Measurements from ENCODE around the gene MKX.

The MKX gene

GRCh38 chr10:27742195-27743011 lies 3.2 kb downstream of the MKX start:
- DNase-seq (ENCODE audit: low read depth): peak; percentile 83

- no peak for DNase-seq (ENCODE audit: low read depth)
These were observed 4.2 kb downstream of the MKX start for GRCh38 chr10:27741173-27742091.

- no peak for DNase-seq (ENCODE audit: low read depth)
These were observed 9.2 kb downstream of the MKX start for GRCh38 chr10:27736396-27736795.

- no peak for DNase-seq (ENCODE audit: low read depth)
These were observed 15.6 kb downstream of the MKX start for GRCh38 chr10:27730041-27730440.

- DNase-seq (ENCODE audit: low read depth): no peak
These were observed 17.3 kb downstream of the MKX start for GRCh38 chr10:27728338-27728737.

GRCh38 chr10:27724287-27724686 lies 21.3 kb downstream of the MKX start:
- DNase-seq (ENCODE audit: low read depth): no peak

GRCh38 chr10:27723436-27723835 lies 22.2 kb downstream of the MKX start:
- DNase-seq (ENCODE audit: low read depth): no peak

- DNase-seq (ENCODE audit: low read depth): no peak
These were observed 25.1 kb downstream of the MKX start for GRCh38 chr10:27720529-27720928.

GRCh38 chr10:27719052-27719451 lies 26.6 kb downstream of the MKX start:
- DNase-seq (ENCODE audit: low read depth): no peak

- DNase-seq (ENCODE audit: low read depth): no peak
These were observed 27.8 kb downstream of the MKX start for GRCh38 chr10:27717861-27718260.

- no peak for DNase-seq (ENCODE audit: low read depth)
These were observed 28.4 kb downstream of the MKX start for GRCh38 chr10:27717224-27717623.

GRCh38 chr10:27716521-27716920 lies 29.1 kb downstream of the MKX start:
- no peak for DNase-seq (ENCODE audit: low read depth)

GRCh38 chr10:27715505-27715904 lies 30.1 kb downstream of the MKX start:
- no peak for DNase-seq (ENCODE audit: low read depth)

- DNase-seq (ENCODE audit: low read depth): no peak
These were observed 31.3 kb downstream of the MKX start for GRCh38 chr10:27714349-27714748.

- DNase-seq (ENCODE audit: low read depth): no peak
These were observed 31.7 kb downstream of the MKX start for GRCh38 chr10:27713941-27714340.

GRCh38 chr10:27710014-27710413 lies 35.6 kb downstream of the MKX start:
- DNase-seq (ENCODE audit: low read depth): no peak

GRCh38 chr10:27709304-27709703 lies 36.3 kb downstream of the MKX start:
- DNase-seq (ENCODE audit: low read depth): no peak

- DNase-seq (ENCODE audit: low read depth): no peak
These were observed 43.6 kb downstream of the MKX start for GRCh38 chr10:27701938-27702537.

GRCh38 chr10:27699776-27700175 lies 45.8 kb downstream of the MKX start:
- DNase-seq (ENCODE audit: low read depth): no peak

GRCh38 chr10:27698961-27699360 lies 46.7 kb downstream of the MKX start:
- DNase-seq (ENCODE audit: low read depth): no peak

- no peak for DNase-seq (ENCODE audit: low read depth)
These were observed 49.2 kb downstream of the MKX start for GRCh38 chr10:27696466-27696865.

- DNase-seq (ENCODE audit: low read depth): no peak
These were observed 49.9 kb downstream of the MKX start for GRCh38 chr10:27695706-27696105.

GRCh38 chr10:27695088-27695487 lies 50.5 kb downstream of the MKX start:
- DNase-seq (ENCODE audit: low read depth): no peak
